Mesenchymal stem cell (in vitro differentiated cells and primary cell): ENCODE results near the gene AKAP6.

Experiments
- DNase-seq: peaks from one replicate; pipeline ENCODE4 v3.0.0-alpha.2; 2013
- H2AFZ ChIP-seq: one replicate; pipeline ENCODE4 v1.6.1; 2013; ENCODE audit warnings: low read depth, mild to moderate bottlenecking, control low read depth, inconsistent platforms, low read length, moderate library complexity
- H2AK5ac ChIP-seq: 2 replicates; pipeline ENCODE4 v1.6.1; 2013; ENCODE audit warnings: low read length, moderate library complexity, mild to moderate bottlenecking, inconsistent platforms; ENCODE audit not compliant: severe bottlenecking
- H2BK120ac ChIP-seq: one replicate; pipeline ENCODE4 v1.6.1; 2013; ENCODE audit warnings: low read depth, mild to moderate bottlenecking, inconsistent platforms, low read length, moderate library complexity
- H2BK12ac ChIP-seq, 2 experiments: one replicate each; pipeline ENCODE4 v1.6.1; 2013; ENCODE audit warnings: inconsistent platforms in 2 of 2, low read length in 2 of 2, mild to moderate bottlenecking in 2 of 2, moderate library complexity in 2 of 2, control low read depth in 1 of 2
- H2BK15ac ChIP-seq: one replicate; pipeline ENCODE4 v1.6.1; 2013; ENCODE audit warnings: mild to moderate bottlenecking, low read depth, inconsistent platforms; ENCODE audit not compliant: poor library complexity, severe bottlenecking
- H2BK5ac ChIP-seq: 2 replicates; pipeline ENCODE4 v1.6.1; 2013; ENCODE audit warnings: low read depth, mild to moderate bottlenecking, low read length, control low read depth, inconsistent platforms; ENCODE audit not compliant: poor library complexity, severe bottlenecking
- H3K14ac ChIP-seq, 2 experiments: one replicate each; pipeline ENCODE4 v1.6.1; 2013; ENCODE audit warnings: inconsistent platforms in 2 of 2, low read length in 2 of 2, control low read depth in 1 of 2, mild to moderate bottlenecking in 1 of 2, moderate library complexity in 1 of 2
- H3K18ac ChIP-seq, 2 experiments: one replicate each; pipeline ENCODE4 v1.6.1; 2013; ENCODE audit warnings: inconsistent platforms in 2 of 2, low read length in 2 of 2, control low read depth in 1 of 2, low read depth in 1 of 2, mild to moderate bottlenecking in 1 of 2
- H3K23ac ChIP-seq, 2 experiments: one replicate each; pipeline ENCODE4 v1.6.1; 2013; ENCODE audit warnings: inconsistent platforms in 2 of 2, low read length in 2 of 2, mild to moderate bottlenecking in 2 of 2, moderate library complexity in 2 of 2, control low read depth in 1 of 2
- H3K27ac ChIP-seq: 2 replicates; pipeline ENCODE4 v1.5.1; 2013; ENCODE audit warnings: mild to moderate bottlenecking, moderate library complexity, low read length, control low read depth, inconsistent platforms; ENCODE audit not compliant: poor library complexity, severe bottlenecking
- H3K27me3 ChIP-seq, 2 experiments: 2 replicates each; pipeline versions ENCODE4 v1.6.1 to v1.7.0; 2013; ENCODE audit warnings: low read length in 2 of 2, mild to moderate bottlenecking in 2 of 2, moderate library complexity in 2 of 2, control low read depth in 1 of 2, inconsistent platforms in 1 of 2; ENCODE audit not compliant: control insufficient read depth in 1 of 2, insufficient read depth in 1 of 2
- H3K36me3 ChIP-seq, 2 experiments: 2 replicates each; pipeline versions ENCODE4 v1.6.1 to v1.7.0; 2013; ENCODE audit warnings: low read length in 2 of 2, control low read depth in 1 of 2, inconsistent platforms in 1 of 2, low read depth in 1 of 2, mild to moderate bottlenecking in 1 of 2; ENCODE audit not compliant: insufficient read depth in 2 of 2, control insufficient read depth in 1 of 2
- H3K4ac ChIP-seq, 2 experiments: one replicate each; pipeline ENCODE4 v1.6.1; 2013; ENCODE audit warnings: inconsistent platforms in 2 of 2, low read length in 2 of 2, mild to moderate bottlenecking in 2 of 2, moderate library complexity in 2 of 2, control low read depth in 1 of 2, low read depth in 1 of 2
- H3K4me1 ChIP-seq: 2 replicates; pipeline ENCODE4 v1.6.1; 2013; ENCODE audit warnings: low read depth, low read length, control low read depth; ENCODE audit not compliant: control insufficient read depth, insufficient read depth
- H3K4me2 ChIP-seq: 2 replicates; pipeline ENCODE4 v1.6.1; 2013; ENCODE audit warnings: low read length, mild to moderate bottlenecking, inconsistent platforms; ENCODE audit not compliant: poor library complexity, severe bottlenecking
- H3K4me3 ChIP-seq, 2 experiments: 2 replicates each; pipeline versions ENCODE4 v1.5.1 to v1.7.0; 2013; ENCODE audit warnings: low read length in 2 of 2, mild to moderate bottlenecking in 2 of 2, control low read depth in 1 of 2, low read depth in 1 of 2; ENCODE audit not compliant: insufficient read depth in 1 of 2
- H3K79me1 ChIP-seq: replicated peaks from 2 replicates; pipeline ENCODE4 v1.6.1; 2013; ENCODE audit warnings: mild to moderate bottlenecking, control low read depth, low read length, inconsistent platforms; ENCODE audit not compliant: poor library complexity, severe bottlenecking
- H3K9ac ChIP-seq: 2 replicates; pipeline ENCODE4 v1.7.0; 2013; ENCODE audit warnings: mild to moderate bottlenecking, low read length, moderate library complexity
- H3K9me3 ChIP-seq: 2 replicates; pipeline ENCODE4 v1.7.0; 2013; ENCODE audit warnings: mild to moderate bottlenecking, low read length; ENCODE audit not compliant: control insufficient read depth
- H4K8ac ChIP-seq: one replicate; pipeline ENCODE4 v1.6.1; 2013; ENCODE audit warnings: inconsistent platforms, mild to moderate bottlenecking, low read length, moderate library complexity
- H4K91ac ChIP-seq: one replicate; pipeline ENCODE4 v1.6.1; 2013; ENCODE audit warnings: mild to moderate bottlenecking, low read length, inconsistent platforms
- WGBS: methylation state at CpG from one replicate; pipeline ENCODE4 v1.1.7; 2013; ENCODE audit warnings: mixed read lengths; 5-methylcytosine and 5-hydroxymethylcytosine counted together

AKAP6 gene

DNA sequence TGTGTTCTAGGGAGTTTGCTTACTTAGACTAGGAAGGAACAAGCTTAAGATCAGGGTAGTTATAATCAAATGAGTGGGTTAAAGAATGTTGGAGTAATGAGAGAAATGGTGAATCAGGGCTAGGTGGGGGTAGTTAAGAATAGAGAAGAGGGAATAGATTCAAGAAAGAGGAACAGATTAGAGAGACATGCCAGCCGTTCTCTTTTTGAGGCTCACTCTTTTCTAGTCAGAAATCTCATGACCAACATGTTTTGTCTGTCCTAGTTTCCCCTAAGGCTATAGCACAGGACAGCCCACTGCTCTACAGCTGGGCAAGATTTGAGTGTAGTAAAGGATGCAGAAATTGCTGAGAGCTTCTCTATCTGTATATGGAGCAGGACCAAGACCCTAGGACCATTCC is 258.4 kb downstream of the AKAP6 start:
- Histone ChIP-seq H3K23ac (no peak overlapping the region), H2BK12ac (no peak overlapping the region), H3K36me3 (no peaks in the 10 kb centered on the region), H4K91ac (no peak overlapping the region), H3K79me1 (no peaks in the 10 kb centered on the region), H3K4me1 (no peaks in the 10 kb centered on the region), H3K27ac (no peak overlapping the region), H2BK120ac (no peak overlapping the region), H2AFZ (no peak overlapping the region), H3K4me3 (no peak overlapping the region), H3K9ac (no peak overlapping the region), H3K27me3 (no peaks in the 10 kb centered on the region), H3K18ac (no peak overlapping the region), H2BK15ac (no peak overlapping the region), H3K4me2 (no peak overlapping the region), H3K14ac (no peak overlapping the region), H3K9me3 (no peaks in the 10 kb centered on the region), H2BK5ac (no peak overlapping the region), H3K4ac (no peak overlapping the region), H4K8ac (no peak overlapping the region), H2AK5ac (no peak overlapping the region)
- 100% methylated on average over 1 of the region's 1 CpG for WGBS
- no peak for DNase-seq

DNA sequence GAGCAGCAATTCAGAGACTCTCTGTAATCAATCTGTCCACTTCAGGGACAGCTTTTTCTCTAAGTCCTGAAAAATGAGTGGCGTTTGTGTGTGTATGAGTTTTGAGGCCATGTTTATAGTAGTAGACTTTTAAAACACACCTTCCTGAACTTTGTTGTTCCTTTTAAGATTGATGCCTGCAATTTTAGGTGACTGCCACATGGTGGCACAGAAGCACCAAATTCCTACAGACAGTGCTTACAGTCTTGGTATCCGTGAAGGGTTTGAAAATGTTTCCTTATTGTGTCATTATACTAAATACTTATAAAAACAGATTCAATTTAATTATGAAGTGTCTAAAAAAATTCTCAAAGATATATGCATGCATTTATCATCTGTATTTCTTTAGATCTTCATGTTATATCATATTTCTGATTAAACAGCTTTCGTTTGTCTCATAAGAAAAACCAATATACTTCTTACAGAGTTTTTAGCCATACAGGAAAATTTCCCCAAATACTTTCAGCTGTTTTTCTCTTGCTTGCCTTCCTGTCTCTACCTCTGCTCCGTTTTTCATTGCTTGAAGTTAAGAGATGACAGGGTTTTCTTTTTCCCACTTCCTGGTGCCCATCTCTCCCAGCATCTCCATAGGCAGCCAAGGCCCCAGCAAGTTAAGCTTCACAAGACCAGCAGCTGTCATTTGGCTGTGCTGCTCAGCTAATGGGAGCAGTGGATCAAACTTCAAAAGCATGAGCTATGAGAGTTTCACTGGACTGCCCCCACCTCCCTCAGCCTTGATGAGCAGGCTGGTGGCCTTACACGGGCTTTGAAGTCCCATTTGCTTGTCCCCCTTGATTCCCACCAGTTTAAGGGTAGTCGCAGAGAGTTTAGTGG is 259.6 kb downstream of the AKAP6 start:
- no peak overlapping the region for H2AFZ ChIP-seq
- H3K27ac ChIP-seq: no peak overlapping the region
- peak overlapping the region; percentile 28 for H2BK15ac ChIP-seq
- H3K36me3 ChIP-seq: no peaks in the 10 kb centered on the region
- H2BK120ac ChIP-seq: no peak overlapping the region
- no peak overlapping the region for H3K23ac ChIP-seq
- H4K91ac ChIP-seq: no peak overlapping the region
- H3K18ac ChIP-seq: peak overlapping the region; percentile 5 to 14
- no peak overlapping the region for H2BK5ac ChIP-seq
- H2AK5ac ChIP-seq: no peak overlapping the region
- peak; percentile 50 for DNase-seq
- H3K27me3 ChIP-seq: no peaks in the 10 kb centered on the region
- peak overlapping the region; percentile 14 to 66 for H2BK12ac ChIP-seq
- 52% methylated on average over 5 of the region's 6 CpGs for WGBS
- no peak overlapping the region for H4K8ac ChIP-seq
- peak overlapping the region in 1 of 2 experiments; percentile 33 for H3K4ac ChIP-seq
- no peak overlapping the region for H3K9ac ChIP-seq
- no peaks in the 10 kb centered on the region for H3K9me3 ChIP-seq
- no peak overlapping the region for H3K14ac ChIP-seq
- no peak overlapping the region for H3K4me2 ChIP-seq
- H3K79me1 ChIP-seq: no peaks in the 10 kb centered on the region
- peaks cover 3% of the 10 kb centered on the region for H3K4me1 ChIP-seq
- H3K4me3 ChIP-seq: no peak overlapping the region

DNA sequence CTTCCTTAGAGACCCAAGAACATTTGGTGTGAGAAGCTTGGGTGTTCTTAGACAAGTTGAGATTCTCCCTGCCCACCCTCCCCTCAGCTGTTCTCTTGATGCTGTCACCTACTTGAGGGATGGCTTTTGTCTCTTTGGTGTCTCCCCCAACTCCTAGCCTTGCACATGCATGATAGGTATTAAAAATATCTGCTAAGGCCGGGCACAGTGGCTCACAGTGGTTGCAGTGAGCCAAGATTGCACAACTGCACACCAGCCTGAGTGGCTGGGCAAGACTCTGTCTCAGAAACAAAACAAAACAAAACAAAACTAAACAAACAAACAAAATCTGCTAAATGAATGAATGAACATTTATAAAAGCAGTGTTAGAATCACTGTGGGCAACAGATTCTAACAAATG is 261.1 kb downstream of the AKAP6 start:
- no peak overlapping the region for H3K27ac ChIP-seq
- no peak overlapping the region for H2AFZ ChIP-seq
- H3K4me1 ChIP-seq: peaks cover 6% of the 10 kb centered on the region
- peak overlapping the region in 1 of 2 experiments; percentile 28 for H2BK12ac ChIP-seq
- H3K9me3 ChIP-seq: no peaks in the 10 kb centered on the region
- DNase-seq: no peak
- H4K91ac ChIP-seq: no peak overlapping the region
- 80% methylated on average over 1 of the region's 1 CpG for WGBS
- no peak overlapping the region for H3K9ac ChIP-seq
- H3K14ac ChIP-seq: no peak overlapping the region
- no peak overlapping the region for H3K4ac ChIP-seq
- no peaks in the 10 kb centered on the region for H3K27me3 ChIP-seq
- no peak overlapping the region for H2BK15ac ChIP-seq
- H2BK5ac ChIP-seq: no peak overlapping the region
- no peak overlapping the region for H3K4me3 ChIP-seq
- H4K8ac ChIP-seq: no peak overlapping the region
- H2AK5ac ChIP-seq: no peak overlapping the region
- no peaks in the 10 kb centered on the region for H3K79me1 ChIP-seq
- no peak overlapping the region for H2BK120ac ChIP-seq
- H3K4me2 ChIP-seq: no peak overlapping the region
- H3K36me3 ChIP-seq: no peaks in the 10 kb centered on the region
- no peak overlapping the region for H3K23ac ChIP-seq
- H3K18ac ChIP-seq: no peak overlapping the region

- peak overlapping the region; percentile 82 to 99 for H3K18ac ChIP-seq
- no peak overlapping the region for H4K91ac ChIP-seq
- H4K8ac ChIP-seq: no peak overlapping the region
- H2BK15ac ChIP-seq: no peak overlapping the region
- H2BK12ac ChIP-seq: peak overlapping the region; percentile 97 to 100
- peaks cover 6% of the 10 kb centered on the region for H3K4me1 ChIP-seq
- peak; percentile 93 for DNase-seq
- peak overlapping the region; percentile 60 for H3K9ac ChIP-seq
- H3K9me3 ChIP-seq: no peaks in the 10 kb centered on the region
- H3K23ac ChIP-seq: no peak overlapping the region
- H2AFZ ChIP-seq: no peak overlapping the region
- H3K14ac ChIP-seq: no peak overlapping the region
- H3K36me3 ChIP-seq: no peaks in the 10 kb centered on the region
- H3K27ac ChIP-seq: no peak overlapping the region
- no peak overlapping the region for H3K4me2 ChIP-seq
- peak overlapping the region; percentile 54 for H2BK120ac ChIP-seq
- H3K4me3 ChIP-seq: no peak overlapping the region
- H3K4ac ChIP-seq: peak overlapping the region in 1 of 2 experiments; percentile 22
- H2AK5ac ChIP-seq: no peak overlapping the region
- no peaks in the 10 kb centered on the region for H3K27me3 ChIP-seq
- WGBS: 0% methylated on average over 1 of the region's 1 CpG
- no peak overlapping the region for H2BK5ac ChIP-seq
- no peaks in the 10 kb centered on the region for H3K79me1 ChIP-seq
These were observed 264.3 kb downstream of the AKAP6 start for GRCh38 chr14:32593290-32593942.
